IMR-90 (cell line): ENCODE data around the gene WHRN. TPM values are rescaled to one million over a fixed set of nuclear protein-coding genes. Genes with fewer than 3 reads are reported as not detected.

Source experiments
- ATAC-seq: fragments of 200-7000 bp; cut with Tn5 transposase; 2 replicates; pipeline ENCODE4 v1.9.1; 2020; ENCODE audit warnings: low read depth, mild to moderate bottlenecking, moderate library complexity
- BruUV-seq: library from RNA; stranded (reverse); fragments of 400-500 nt; replicated peaks from 2 replicates; lab custom pipeline; 2021; lab: Mats Ljungman, UMichigan
- CTCF ChIA-PET: fragments of 300-600 bp; formaldehyde crosslinking; extraction: SDS; loops from one replicate; lab custom pipeline; 2021; ENCODE audit warnings: antibody characterized with exemption; lab: Yijun Ruan, JAX
- POLR2A ChIA-PET: fragments of 300-600 bp; sonication (Branson Sonifier 250); formaldehyde crosslinking; loops from one replicate; lab custom pipeline; 2022; ENCODE audit warnings: antibody characterized with exemption; ENCODE audit not compliant: unreplicated experiment; lab: Charles Lee
- DNase-seq: peaks from one replicate; pipeline ENCODE4 v3.0.0; 2013
- H2AFZ ChIP-seq: replicated peaks from 2 replicates; pipeline ENCODE3; 2013; ENCODE audit warnings: low read length, mild to moderate bottlenecking; ENCODE audit not compliant: poor library complexity
- H2AK5ac ChIP-seq: 2 replicates; pipeline ENCODE4 v1.6.1; 2013; ENCODE audit warnings: low read depth, low read length, inconsistent platforms
- H2AK9ac ChIP-seq: replicated peaks from 2 replicates; pipeline ENCODE3; 2013; ENCODE audit warnings: mild to moderate bottlenecking, low read depth, low read length, moderate library complexity; ENCODE audit not compliant: poor library complexity
- H2BK120ac ChIP-seq: 2 replicates; pipeline ENCODE4 v1.6.1; 2013; ENCODE audit warnings: low read depth, low read length, inconsistent platforms
- H2BK15ac ChIP-seq: 3 replicates; pipeline ENCODE4 v1.6.1; 2013; ENCODE audit warnings: low read depth, low read length, inconsistent platforms
- H2BK20ac ChIP-seq: 2 replicates; pipeline ENCODE4 v1.6.1; 2013; ENCODE audit warnings: low read depth, mild to moderate bottlenecking, inconsistent platforms, low read length, moderate library complexity
- H2BK5ac ChIP-seq: 2 replicates; pipeline ENCODE4 v1.6.1; 2013; ENCODE audit warnings: mild to moderate bottlenecking, low read depth, low read length, inconsistent platforms; ENCODE audit not compliant: poor library complexity, severe bottlenecking
- H3K14ac ChIP-seq: replicated peaks from 2 replicates; pipeline ENCODE4 v1.6.1; 2013; ENCODE audit warnings: low read depth, low read length, inconsistent platforms
- H3K18ac ChIP-seq: 2 replicates; pipeline ENCODE4 v1.6.1; 2013; ENCODE audit warnings: low read depth, low read length, control low read depth
- H3K23ac ChIP-seq: 2 replicates; pipeline ENCODE4 v1.6.1; 2013; ENCODE audit warnings: low read depth, low read length, inconsistent platforms
- H3K27ac ChIP-seq: 2 replicates; pipeline ENCODE4 v1.5.1; 2013; ENCODE audit warnings: mild to moderate bottlenecking, control low read depth, low read length; ENCODE audit not compliant: insufficient read depth
- H3K27me3 ChIP-seq: 2 replicates; pipeline ENCODE4 v1.6.1; 2013; ENCODE audit warnings: low read length; ENCODE audit not compliant: control insufficient read depth, insufficient read depth
- H3K36me3 ChIP-seq: 2 replicates; pipeline ENCODE4 v1.6.1; 2013; ENCODE audit warnings: low read length, mixed read lengths; ENCODE audit not compliant: control insufficient read depth, insufficient read depth
- H3K4ac ChIP-seq: 2 replicates; pipeline ENCODE4 v1.6.1; 2013; ENCODE audit warnings: low read depth, low read length, inconsistent platforms
- H3K4me1 ChIP-seq: 2 replicates; pipeline ENCODE4 v1.6.1; 2013; ENCODE audit warnings: low read length, mixed read lengths; ENCODE audit not compliant: control insufficient read depth, insufficient read depth
- H3K4me2 ChIP-seq: 2 replicates; pipeline ENCODE4 v1.6.1; 2013; ENCODE audit warnings: low read depth, mild to moderate bottlenecking, control low read depth, low read length, moderate library complexity
- H3K4me3 ChIP-seq: 2 replicates; pipeline ENCODE4 v1.5.1; 2013; ENCODE audit warnings: low read depth, mild to moderate bottlenecking, control low read depth, low read length, moderate library complexity; ENCODE audit not compliant: insufficient read depth
- H3K56ac ChIP-seq: 2 replicates; pipeline ENCODE4 v1.6.1; 2013; ENCODE audit warnings: low read length, inconsistent platforms; ENCODE audit not compliant: insufficient read depth; ENCODE audit errors: extremely low read depth
- H3K79me1 ChIP-seq, 2 experiments: 2 replicates each; pipeline ENCODE4 v1.6.1; 2013; ENCODE audit warnings: low read length in 2 of 2, inconsistent platforms in 1 of 2, low read depth in 1 of 2
- H3K9ac ChIP-seq: 2 replicates; pipeline ENCODE4 v1.6.1; 2013; ENCODE audit warnings: low read depth, low read length, control low read depth
- H3K9me1 ChIP-seq: 2 replicates; pipeline ENCODE4 v1.6.1; 2013; ENCODE audit warnings: low read length, inconsistent platforms; ENCODE audit not compliant: insufficient read depth
- H3K9me3 ChIP-seq: 2 replicates; pipeline ENCODE4 v1.6.1; 2013; ENCODE audit warnings: low read length; ENCODE audit not compliant: control insufficient read depth, insufficient read depth
- H4K20me1 ChIP-seq: 2 replicates; pipeline ENCODE4 v1.6.1; 2013; ENCODE audit warnings: low read length, inconsistent platforms; ENCODE audit not compliant: insufficient read depth
- H4K5ac ChIP-seq: 2 replicates; pipeline ENCODE4 v1.6.1; 2013; ENCODE audit warnings: mild to moderate bottlenecking, low read depth, low read length, control low read depth
- H4K8ac ChIP-seq, 2 experiments: 2 replicates each; pipeline ENCODE4 v1.6.1; 2013; ENCODE audit warnings: low read depth in 2 of 2, low read length in 2 of 2, control low read depth in 1 of 2, inconsistent platforms in 1 of 2
- H4K91ac ChIP-seq: 2 replicates; pipeline ENCODE4 v1.6.1; 2013; ENCODE audit warnings: low read depth, low read length, inconsistent platforms; ENCODE audit not compliant: insufficient read depth
- BHLHE40 ChIP-seq: fragments of 150-350 bp; IDR thresholded peaks from 2 replicates; pipeline ENCODE4 v1.6.1; 2016; ENCODE audit warnings: mild to moderate bottlenecking, low read depth, low read length
- CHD1 ChIP-seq: IDR thresholded peaks from 2 replicates; pipeline ENCODE4 v1.6.1; 2012; ENCODE audit warnings: low read depth, low read length, improper control_type of control experiment
- FOS ChIP-seq: fragments of 150-350 bp; IDR thresholded peaks from 2 replicates; pipeline ENCODE4 v1.6.1; 2016; ENCODE audit warnings: low read depth, low read length
- MAZ ChIP-seq: IDR thresholded peaks from 2 replicates; pipeline ENCODE4 v1.6.1; 2012; ENCODE audit warnings: low read depth, mild to moderate bottlenecking, low read length, improper control_type of control experiment, moderate library complexity, borderline replicate concordance
- NFE2L2 ChIP-seq: fragments of 150-350 bp; IDR thresholded peaks from 2 replicates; pipeline ENCODE4 v1.6.1; 2016; ENCODE audit warnings: low read depth, mild to moderate bottlenecking, low read length
- POLR2A ChIP-seq: IDR thresholded peaks from 2 replicates; pipeline ENCODE4 v1.6.1; 2012; ENCODE audit warnings: mild to moderate bottlenecking, low read depth, low read length
- RAD21 ChIP-seq: IDR thresholded peaks from 2 replicates; pipeline ENCODE4 v1.6.1; 2012; ENCODE audit warnings: low read length, improper control_type of control experiment
- RCOR1 ChIP-seq: IDR thresholded peaks from 2 replicates; pipeline ENCODE4 v1.6.1; 2012; ENCODE audit warnings: mild to moderate bottlenecking, low read length, improper control_type of control experiment; ENCODE audit not compliant: insufficient replicate concordance
- WGBS, 2 experiments: methylation state at CpG; one replicate each; pipeline versions ENCODE4 v1.1.5 to v1.1.7; 2013; ENCODE audit warnings: missing lambda C conversion rate in 2 of 2; ENCODE audit not compliant: insufficient read length in 1 of 2; ENCODE audit errors: extremely low coverage in 2 of 2; 5-methylcytosine and 5-hydroxymethylcytosine counted together
- dilution Hi-C: fragments of 300-500 bp; cut with HindIII; formaldehyde crosslinking; loops from one replicate; pipeline ENCODE4 v1.14.3; 2018; ENCODE audit warnings: low sequenced_read_pairs; ENCODE audit not compliant: unreplicated experiment
- in situ Hi-C: fragments of 300-500 bp; cut with MboI; formaldehyde crosslinking; loops from 3 replicates; pipeline ENCODE4 v1.14.3; 2019; ENCODE audit warnings: low sequenced_read_pairs, inconsistent platforms, mixed read lengths
- intact Hi-C: fragments of 100-400 bp; cut with micrococcal nuclease; formaldehyde crosslinking; loops from 2 replicates; pipeline ENCODE4 v1.10.0; 2022
- polyA plus RNA-seq, 3 experiments: library from polyadenylated mRNA; depleted of rRNA; stranded (reverse); fragments of >200 nt; gene quantifications; 2 replicates each; pipeline ENCODE4 v1.2.3, GENCODE V29; 2012; ENCODE audit warnings: low replicate concordance in 1 of 3
- total RNA-seq: library from RNA; depleted of rRNA; stranded (reverse); fragments of >200 nt; gene quantifications from 2 replicates; pipeline ENCODE4 v1.2.3, GENCODE V29; 2012
- TF ChIP-seq, protein P1 (sequence below): fragments of 150-350 bp; IDR thresholded peaks from 2 replicates; pipeline ENCODE4 v1.6.1; 2016; ENCODE audit warnings: low read depth, mild to moderate bottlenecking, low read length, moderate library complexity, borderline replicate concordance

Gene WHRN
- total and polyA plus RNA-seq, 2 of the 4 experiments (the other 2 are of a cell fraction): 0.18 to 2.6 TPM

- no peak overlapping the region for H3K23ac ChIP-seq
- H4K20me1 ChIP-seq: no peaks in the 10 kb centered on the region
- H3K9me1 ChIP-seq: no peaks in the 10 kb centered on the region
- 0 out of 2 replicates have a peak, but pooled peaks cover 1% of the 10 kb centered on the region for H3K9me3 ChIP-seq
- in situ Hi-C loops (no loop called here), intact Hi-C loops (no loop called here), dilution Hi-C loops (no loop called here)
- CTCF ChIA-PET: no interaction called here
- 71% methylated on average over 6 of the region's 12 CpGs; no CpG with 5 or more reads in 1 of the 2 experiments for WGBS, 2 experiments
- H3K4ac ChIP-seq: no peak overlapping the region
- no peaks in the 10 kb centered on the region for H3K36me3 ChIP-seq
- DNase-seq (no peak), ATAC-seq (no peak)
- H3K27ac ChIP-seq: no peak overlapping the region
- POLR2A ChIA-PET: no interaction called here
- no peak overlapping the region for H3K56ac ChIP-seq
- H3K14ac ChIP-seq: no peak overlapping the region
- no peaks in the 10 kb centered on the region for H3K4me1 ChIP-seq
- H2BK120ac ChIP-seq: no peak overlapping the region
- peaks cover 58% of the 10 kb centered on the region for H3K27me3 ChIP-seq
- no peak overlapping the region for H3K18ac ChIP-seq
- no peak overlapping the region for H2BK20ac ChIP-seq
- no peak overlapping the region for H2BK15ac ChIP-seq
- no peak overlapping the region for H3K4me2 ChIP-seq
- no peaks in the 10 kb centered on the region for H3K79me1 ChIP-seq
- BruUV-seq: no TSS peak
- H2AFZ ChIP-seq: no peak overlapping the region
- H2BK5ac ChIP-seq: no peak overlapping the region
- H4K91ac ChIP-seq: no peak overlapping the region
- no peak overlapping the region for H2AK5ac ChIP-seq
- H4K5ac ChIP-seq: no peak overlapping the region
- H3K9ac ChIP-seq: no peak overlapping the region
- H3K4me3 ChIP-seq: no peak overlapping the region
- H4K8ac ChIP-seq: no peak overlapping the region
- no peak overlapping the region for H2AK9ac ChIP-seq
- no peak for TF ChIP-seq BHLHE40
- no peak for TF ChIP-seq RAD21
- TF ChIP-seq MAZ: no peak
- TF ChIP-seq, protein P1, sequence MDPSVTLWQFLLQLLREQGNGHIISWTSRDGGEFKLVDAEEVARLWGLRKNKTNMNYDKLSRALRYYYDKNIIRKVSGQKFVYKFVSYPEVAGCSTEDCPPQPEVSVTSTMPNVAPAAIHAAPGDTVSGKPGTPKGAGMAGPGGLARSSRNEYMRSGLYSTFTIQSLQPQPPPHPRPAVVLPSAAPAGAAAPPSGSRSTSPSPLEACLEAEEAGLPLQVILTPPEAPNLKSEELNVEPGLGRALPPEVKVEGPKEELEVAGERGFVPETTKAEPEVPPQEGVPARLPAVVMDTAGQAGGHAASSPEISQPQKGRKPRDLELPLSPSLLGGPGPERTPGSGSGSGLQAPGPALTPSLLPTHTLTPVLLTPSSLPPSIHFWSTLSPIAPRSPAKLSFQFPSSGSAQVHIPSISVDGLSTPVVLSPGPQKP: no peak
- TF ChIP-seq FOS: no peak
- no peak for TF ChIP-seq CHD1
- no peak for TF ChIP-seq NFE2L2
- TF ChIP-seq RCOR1: no peak
- TF ChIP-seq POLR2A: no peak
Measured at GRCh38 chr9:114511978-114512874, 7.0 kb upstream of the WHRN start.
